Pancreas (tissue), 10 donors: ENCODE measurements around the gene ZNF283. TPM values are rescaled to one million over a fixed set of nuclear protein-coding genes. Genes with fewer than 3 reads are reported as not detected.

Experiments
- ATAC-seq, 4 donors: fragments of 200-7000 bp; cut with Tn5 transposase; one replicate each; pipeline versions ENCODE4 v1.8.0 to v1.9.1; 2020; ENCODE audit warnings: mild to moderate bottlenecking in 4 of 4, moderate library complexity in 4 of 4
- DNase-seq, 6 donors: peaks; one replicate each; pipeline ENCODE4 v3.0.0-alpha.2; 2020
- FAIRE-seq: peaks from 2 replicates; lab custom pipeline; 2012; peaks lifted over from hg19 to GRCh38; lab: Jason Lieb, UNC
- H3K27ac ChIP-seq, 4 donors: fragments of 200-600 bp; sonication (generic); 1 replicate in 3 of 4; 2 replicates in 1 of 4; pipeline versions ENCODE4 v1.5.0 to v1.8.0; 2020
- H3K27me3 ChIP-seq, 4 donors: fragments of 200-600 bp; one replicate each; pipeline ENCODE4 v1.8.0; 2021
- H3K36me3 ChIP-seq, 3 donors: fragments of 200-600 bp; sonication (generic) in 1 of 3; one replicate each; pipeline versions ENCODE4 v1.5.0 to v1.8.0; 2020 to 2021
- H3K4me1 ChIP-seq, 3 donors: fragments of 200-600 bp; one replicate each; pipeline ENCODE4 v1.8.0; 2021
- H3K4me3 ChIP-seq, 4 donors: fragments of 200-600 bp; sonication (generic) in 2 of 4; one replicate each; pipeline versions ENCODE4 v1.5.0 to v1.8.0; 2020 to 2021
- H3K9me3 ChIP-seq, 4 donors: fragments of 200-600 bp; one replicate each; pipeline ENCODE4 v1.8.0; 2021
- WGBS, 2 donors: extraction: QIAGEN DNeasy Blood & Tissue Kit; methylation state at CpG; one replicate each; pipeline ENCODE4 v1.1.7; 2013; 5-methylcytosine and 5-hydroxymethylcytosine counted together
- intact Hi-C, 3 donors: fragments of 100-400 bp; cut with DNase I; formaldehyde crosslinking; loops; one replicate each; pipeline versions ENCODE4 v1.11.1 to v1.14.2; 2022
- polyA plus RNA-seq, 2 donors: library from polyadenylated mRNA; stranded (reverse); fragments of 200-250 nt; gene quantifications; one replicate each; pipeline ENCODE4 v1.2.3, GENCODE V29; 2013
- total RNA-seq, 6 donors: library from RNA; stranded (reverse); fragmentation: NEBNext Ultra II Directional in 4 of 6; extraction: Animal tissue kit (Norgen Biotek cat#: 25700) in 4 of 6; gene quantifications; one replicate each; pipeline versions ENCODE4 v1.2.1 to v1.2.4, GENCODE V29; 2021 to 2023
- TF ChIP-seq, protein P1 (sequence below), 4 donors: fragments of 200-600 bp; sonication (generic) in 3 of 4; IDR thresholded peaks; one replicate each; pipeline versions ENCODE4 v1.5.0 to v1.8.0; 2021; ENCODE audit warnings: antibody characterized with exemption in 4 of 4
- donor health status: healthy with polysubstance abuse.
- donor health status: DM: no; HTN: no; CAD: no; lungs with moderate emphysema.
- donor health status: DM: no; HTN: no; CAD: no.
- donor health status: control.
- donor health status: control.
- donor health status: Bipolar disorder and iron deficiency.
- donor health status: DM: yes; HTN: yes; CAD: no.
- donor health status: DM: no; HTN: no; CAD: no.
- donor health status: DM: no; HTN: no; CAD: no.
- donor health status: DM: yes; HTN: yes; CAD: no.

Gene ZNF283
- total and polyA plus RNA-seq, 8 donors, result 1.9 to 7.7 (median 3.6) TPM

DNA sequence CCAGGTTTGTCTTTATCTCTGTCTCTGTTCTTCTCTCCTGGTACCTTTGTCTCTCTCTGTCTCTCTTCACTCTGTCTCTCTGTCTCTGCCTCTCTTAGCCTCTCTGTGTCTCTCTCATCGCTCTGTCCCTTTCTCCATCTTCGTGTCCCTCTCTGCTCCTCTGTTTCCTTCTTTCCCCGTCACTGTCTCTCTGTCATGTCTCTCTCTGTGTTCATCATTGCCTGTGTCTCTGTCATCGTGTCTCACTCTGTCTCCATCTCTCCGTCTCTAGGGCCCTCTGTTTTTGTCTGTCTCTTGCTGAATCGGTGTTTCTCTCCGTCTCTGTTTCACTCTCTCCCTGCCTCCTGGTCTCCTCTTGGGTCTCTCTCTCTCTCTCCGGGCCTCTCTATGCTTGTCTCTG, 43.5 kb upstream of the ZNF283 start:
- H3K9me3 ChIP-seq, result no peaks in the 10 kb centered on the region
- H3K4me1 ChIP-seq, result no peaks in the 10 kb centered on the region
- 60 to 76% methylated on average over 8 of the region's 8 CpGs for WGBS, 2 donors
- no peaks in the 10 kb centered on the region for H3K27me3 ChIP-seq
- ATAC-seq, result no peak
- H3K4me3 ChIP-seq, result no peak overlapping the region
- H3K36me3 ChIP-seq, result no peaks in the 10 kb centered on the region
- DNase-seq, result no peak
- no peak for FAIRE-seq
- H3K27ac ChIP-seq, result no peak overlapping the region
- intact Hi-C loops, result loop anchor here in 2 of 3 donors (5.0 kb wide), 2 partner anchors 36 to 41 kb away; no protein-coding TSS in a partner anchor
- TF ChIP-seq, protein P1, sequence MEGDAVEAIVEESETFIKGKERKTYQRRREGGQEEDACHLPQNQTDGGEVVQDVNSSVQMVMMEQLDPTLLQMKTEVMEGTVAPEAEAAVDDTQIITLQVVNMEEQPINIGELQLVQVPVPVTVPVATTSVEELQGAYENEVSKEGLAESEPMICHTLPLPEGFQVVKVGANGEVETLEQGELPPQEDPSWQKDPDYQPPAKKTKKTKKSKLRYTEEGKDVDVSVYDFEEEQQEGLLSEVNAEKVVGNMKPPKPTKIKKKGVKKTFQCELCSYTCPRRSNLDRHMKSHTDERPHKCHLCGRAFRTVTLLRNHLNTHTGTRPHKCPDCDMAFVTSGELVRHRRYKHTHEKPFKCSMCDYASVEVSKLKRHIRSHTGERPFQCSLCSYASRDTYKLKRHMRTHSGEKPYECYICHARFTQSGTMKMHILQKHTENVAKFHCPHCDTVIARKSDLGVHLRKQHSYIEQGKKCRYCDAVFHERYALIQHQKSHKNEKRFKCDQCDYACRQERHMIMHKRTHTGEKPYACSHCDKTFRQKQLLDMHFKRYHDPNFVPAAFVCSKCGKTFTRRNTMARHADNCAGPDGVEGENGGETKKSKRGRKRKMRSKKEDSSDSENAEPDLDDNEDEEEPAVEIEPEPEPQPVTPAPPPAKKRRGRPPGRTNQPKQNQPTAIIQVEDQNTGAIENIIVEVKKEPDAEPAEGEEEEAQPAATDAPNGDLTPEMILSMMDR (IDR thresholded peaks at IDR 0.05), result no peak

DNA sequence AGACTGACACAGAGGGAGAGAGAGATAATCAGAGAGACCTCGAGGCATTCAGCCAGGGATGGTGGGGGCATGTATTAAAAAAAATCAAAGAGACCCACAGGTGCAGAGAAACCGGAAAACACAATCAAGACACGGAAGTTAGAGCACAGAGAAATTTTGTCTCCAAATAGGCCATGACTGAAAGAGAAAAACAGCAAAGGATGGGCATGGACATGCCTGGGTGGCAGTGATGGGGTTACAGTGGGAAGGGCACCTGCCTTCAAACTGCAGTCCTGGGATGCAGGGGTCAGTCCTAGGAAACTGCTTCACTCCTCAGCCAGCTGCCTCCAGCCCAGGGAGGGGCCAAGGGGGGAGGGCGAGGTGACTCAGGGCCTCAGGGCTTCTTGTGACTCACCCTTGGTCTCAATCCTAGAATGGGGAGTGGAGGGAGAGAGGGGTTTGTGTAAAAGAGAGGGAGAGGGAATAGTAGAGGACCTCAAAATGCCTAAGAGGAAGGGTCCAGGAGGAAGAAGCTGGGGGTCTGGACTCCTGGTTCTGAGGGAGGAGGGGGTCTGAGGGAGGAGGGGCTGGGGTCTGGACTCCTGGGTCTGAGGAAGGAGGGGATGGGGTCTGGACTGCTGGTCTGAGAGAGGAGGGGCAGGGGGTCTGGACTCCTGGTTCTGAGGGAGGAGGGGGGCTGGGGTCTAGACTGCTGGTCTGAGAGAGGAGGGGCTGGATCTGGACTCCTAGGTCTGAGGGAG, 42.7 kb upstream of the ZNF283 start:
- no peaks in the 10 kb centered on the region for H3K4me1 ChIP-seq
- no peaks in the 10 kb centered on the region for H3K27me3 ChIP-seq
- H3K27ac ChIP-seq, result no peak overlapping the region
- FAIRE-seq (no peak), ATAC-seq (peak; percentile 46 to 70 (median 59)), DNase-seq (no peak)
- TF ChIP-seq, protein P1 (IDR thresholded peaks at IDR 0.05), result no peak
- WGBS, 2 donors, result 61% methylated on average over 4 of the region's 4 CpGs
- H3K4me3 ChIP-seq, result no peak overlapping the region
- H3K36me3 ChIP-seq, result no peaks in the 10 kb centered on the region
- intact Hi-C loops, result loop anchor here in 2 of 3 donors (5.0 kb wide), 2 partner anchors 37 to 42 kb away; no protein-coding TSS in a partner anchor
- no peaks in the 10 kb centered on the region for H3K9me3 ChIP-seq

DNA sequence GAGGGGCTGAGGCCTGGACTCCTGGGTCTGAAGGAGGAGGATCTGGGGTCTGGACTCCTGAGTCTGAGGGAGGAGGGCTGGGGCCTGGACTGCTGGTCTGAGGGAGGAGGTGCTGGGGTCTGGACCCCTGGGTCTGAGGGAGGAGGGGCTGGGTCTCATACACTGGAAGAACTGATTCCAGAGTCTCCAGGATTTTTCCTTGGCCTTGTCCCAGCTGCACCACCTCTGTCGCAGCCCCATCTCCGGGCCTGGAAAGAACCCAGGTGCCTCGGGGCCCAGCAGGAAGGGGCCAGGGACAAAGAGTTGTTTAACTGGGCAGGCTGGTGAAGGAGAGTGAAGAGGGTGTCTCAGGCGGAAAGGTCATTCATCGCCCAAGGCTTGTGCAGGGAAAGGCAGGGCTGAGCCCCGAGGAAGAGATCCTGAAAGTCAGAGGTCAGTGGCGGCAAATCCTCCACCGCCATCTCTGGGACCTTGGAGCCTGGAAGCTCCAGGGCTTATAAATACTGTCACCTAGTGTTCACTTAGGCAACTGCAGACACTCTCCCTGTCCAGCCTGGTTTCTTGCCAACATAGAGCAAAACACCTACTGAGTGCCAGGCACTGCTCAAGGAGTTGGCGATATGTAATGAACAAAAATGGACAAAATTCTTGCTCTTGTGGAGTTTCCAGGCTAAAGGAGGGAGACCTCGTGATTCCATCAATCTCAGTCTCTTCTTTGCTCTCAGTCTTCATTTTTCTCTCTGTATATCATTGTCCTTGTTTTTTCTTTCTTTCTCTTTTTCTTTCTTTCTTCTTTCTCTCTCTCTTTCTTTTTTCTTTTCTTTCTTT, 41.9 kb upstream of the ZNF283 start:
- intact Hi-C loops, result loop anchor here in 2 of 3 donors (5.0 kb wide), 2 partner anchors 38 to 43 kb away; no protein-coding TSS in a partner anchor
- Histone ChIP-seq H3K4me1 (no peaks in the 10 kb centered on the region), H3K27me3 (no peaks in the 10 kb centered on the region), H3K27ac (no peak overlapping the region), H3K9me3 (no peaks in the 10 kb centered on the region), H3K36me3 (no peaks in the 10 kb centered on the region), H3K4me3 (peak overlapping the region in 1 of 4 donors; percentile 9)
- WGBS, 2 donors, result 9 to 12% methylated on average over 10 of the region's 10 CpGs
- ATAC-seq (peak; percentile 74 to 93 (median 86)), FAIRE-seq (no peak), DNase-seq (peak in 3 of 6 donors; percentile 36 to 63 (median 36))
- TF ChIP-seq, protein P1 (IDR thresholded peaks at IDR 0.05), result peak; percentile 64 to 96 (median 92)

DNA sequence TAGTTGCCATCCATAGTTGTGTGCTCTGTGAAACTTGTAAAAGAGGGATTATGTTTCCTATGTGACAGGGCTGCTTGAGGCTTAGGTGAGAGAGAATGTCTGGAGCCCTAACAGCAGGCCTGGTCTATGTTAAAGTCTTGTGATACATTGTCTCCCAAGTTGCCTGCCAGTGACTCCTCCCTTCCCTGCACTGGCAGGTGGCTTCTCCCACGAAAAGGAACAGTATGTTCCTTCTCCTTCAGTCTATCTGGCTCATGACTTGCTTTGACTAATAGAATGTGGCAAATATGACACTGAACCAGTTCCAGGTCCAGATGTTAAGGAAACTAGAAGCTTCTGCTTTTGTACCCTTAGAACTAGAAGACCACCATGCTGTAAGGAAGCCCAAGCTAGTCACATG, 40.5 kb upstream of the ZNF283 start:
- no peaks in the 10 kb centered on the region for H3K9me3 ChIP-seq
- no peak for ATAC-seq
- TF ChIP-seq, protein P1 (IDR thresholded peaks at IDR 0.05), result no peak
- DNase-seq, result no peak
- H3K36me3 ChIP-seq, result no peaks in the 10 kb centered on the region
- H3K4me1 ChIP-seq, result no peaks in the 10 kb centered on the region
- no peaks in the 10 kb centered on the region for H3K27me3 ChIP-seq
- no peak overlapping the region for H3K27ac ChIP-seq
- intact Hi-C loops, result no loop called here
- no peak for FAIRE-seq
- 28 to 35% methylated on average over 1 of the region's 1 CpG for WGBS, 2 donors
- H3K4me3 ChIP-seq, result no peak overlapping the region
